SHP77 treated with DMSO at 0.1 percent for 48 hours (cell line): ENCODE data around the gene AS3MT.
"Not testable (repeated sequence)": the region's sequence is repeated elsewhere in the genome, so short reads cannot be mapped to it uniquely, and the experiment has no call there.

Experiments
- DNase-seq: peaks from one replicate; lab custom pipeline; 2025; lab: John Stamatoyannopoulos, UW

AS3MT gene

GRCh38 chr10:102869258-102870198 lies at the start of gene AS3MT:
Gene AS3MT, plus strand, starts transcription at chr10:102869470. Its CDS starts 123 bp downstream, at chr10:102869593.
- DNase-seq: peak; percentile 36

GRCh38 chr10:102820008-102820407 lies 49.3 kb upstream of the AS3MT start:
- DNase-seq: not testable (repeated sequence)

- DNase-seq: no peak
Observed at GRCh38 chr10:102822222-102822621, 47.0 kb upstream of the AS3MT start.

GRCh38 chr10:102824664-102825063 lies 44.6 kb upstream of the AS3MT start:
- no peak for DNase-seq

- no peak for DNase-seq
Observed at GRCh38 chr10:102826148-102826796, 43.0 kb upstream of the AS3MT start.

GRCh38 chr10:102827597-102827975 lies 41.7 kb upstream of the AS3MT start:
- no peak for DNase-seq

GRCh38 chr10:102831322-102832071 lies 37.8 kb upstream of the AS3MT start:
- DNase-seq: no peak

- DNase-seq: no peak
Observed at GRCh38 chr10:102832248-102832647, 37.0 kb upstream of the AS3MT start.

- DNase-seq: no peak
Observed at GRCh38 chr10:102832987-102833386, 36.3 kb upstream of the AS3MT start.

GRCh38 chr10:102834143-102834542 lies 35.1 kb upstream of the AS3MT start:
- DNase-seq: no peak

- DNase-seq: peak; percentile 55
Observed at GRCh38 chr10:102835007-102835482, 34.2 kb upstream of the AS3MT start.

- DNase-seq: no peak
Observed at GRCh38 chr10:102837230-102837721, 32.0 kb upstream of the AS3MT start, which contains the start of gene CYP17A1. Gene CYP17A1, minus strand, starts transcription at chr10:102837413. Its CDS starts 52 bp downstream, at chr10:102837361.

- not testable (repeated sequence) for DNase-seq
Observed at GRCh38 chr10:102838276-102838927, 30.9 kb upstream of the AS3MT start.

GRCh38 chr10:102841827-102842345 lies 27.4 kb upstream of the AS3MT start:
- no peak for DNase-seq

GRCh38 chr10:102843139-102843538 lies 26.1 kb upstream of the AS3MT start:
- not testable (repeated sequence) for DNase-seq

GRCh38 chr10:102844190-102844776 lies 25.0 kb upstream of the AS3MT start:
- not testable (repeated sequence) for DNase-seq

GRCh38 chr10:102845352-102845902 lies 23.8 kb upstream of the AS3MT start:
- DNase-seq: no peak

- no peak for DNase-seq
Observed at GRCh38 chr10:102850025-102850518, 19.2 kb upstream of the AS3MT start.

- DNase-seq: not testable (repeated sequence)
Observed at GRCh38 chr10:102853237-102853636, 16.0 kb upstream of the AS3MT start.
